IMR-90 (cell line): Measurements from ENCODE around the gene HDHD2. TPM values are rescaled to one million over a fixed set of nuclear protein-coding genes. Genes with fewer than 3 reads are reported as not detected.
A peak's percentile ranks its signal among the peaks of the same experiment; 100 is the strongest.

Source experiments
- ATAC-seq: fragments of 200-7000 bp; cut with Tn5 transposase; 2 replicates; pipeline ENCODE4 v1.9.1; 2020; ENCODE audit warnings: low read depth, mild to moderate bottlenecking, moderate library complexity
- BruUV-seq: library from RNA; stranded (reverse); fragments of 400-500 nt; replicated peaks from 2 replicates; lab custom pipeline; 2021; lab: Mats Ljungman, UMichigan
- CTCF ChIA-PET: fragments of 300-600 bp; formaldehyde crosslinking; extraction: SDS; loops from one replicate; lab custom pipeline; 2021; ENCODE audit warnings: antibody characterized with exemption; lab: Yijun Ruan, JAX
- POLR2A ChIA-PET: fragments of 300-600 bp; sonication (Branson Sonifier 250); formaldehyde crosslinking; loops from one replicate; lab custom pipeline; 2022; ENCODE audit warnings: antibody characterized with exemption; ENCODE audit not compliant: unreplicated experiment; lab: Charles Lee
- DNase-seq: peaks from one replicate; pipeline ENCODE4 v3.0.0; 2013
- H2AFZ ChIP-seq: replicated peaks from 2 replicates; pipeline ENCODE3; 2013; ENCODE audit warnings: low read length, mild to moderate bottlenecking; ENCODE audit not compliant: poor library complexity
- H2AK5ac ChIP-seq: 2 replicates; pipeline ENCODE4 v1.6.1; 2013; ENCODE audit warnings: low read depth, low read length, inconsistent platforms
- H2AK9ac ChIP-seq: replicated peaks from 2 replicates; pipeline ENCODE3; 2013; ENCODE audit warnings: mild to moderate bottlenecking, low read depth, low read length, moderate library complexity; ENCODE audit not compliant: poor library complexity
- H2BK120ac ChIP-seq: 2 replicates; pipeline ENCODE4 v1.6.1; 2013; ENCODE audit warnings: low read depth, low read length, inconsistent platforms
- H2BK15ac ChIP-seq: 3 replicates; pipeline ENCODE4 v1.6.1; 2013; ENCODE audit warnings: low read depth, low read length, inconsistent platforms
- H2BK20ac ChIP-seq: 2 replicates; pipeline ENCODE4 v1.6.1; 2013; ENCODE audit warnings: low read depth, mild to moderate bottlenecking, inconsistent platforms, low read length, moderate library complexity
- H2BK5ac ChIP-seq: 2 replicates; pipeline ENCODE4 v1.6.1; 2013; ENCODE audit warnings: mild to moderate bottlenecking, low read depth, low read length, inconsistent platforms; ENCODE audit not compliant: poor library complexity, severe bottlenecking
- H3K14ac ChIP-seq: replicated peaks from 2 replicates; pipeline ENCODE4 v1.6.1; 2013; ENCODE audit warnings: low read depth, low read length, inconsistent platforms
- H3K18ac ChIP-seq: 2 replicates; pipeline ENCODE4 v1.6.1; 2013; ENCODE audit warnings: low read depth, low read length, control low read depth
- H3K23ac ChIP-seq: 2 replicates; pipeline ENCODE4 v1.6.1; 2013; ENCODE audit warnings: low read depth, low read length, inconsistent platforms
- H3K27ac ChIP-seq: 2 replicates; pipeline ENCODE4 v1.5.1; 2013; ENCODE audit warnings: mild to moderate bottlenecking, control low read depth, low read length; ENCODE audit not compliant: insufficient read depth
- H3K27me3 ChIP-seq: 2 replicates; pipeline ENCODE4 v1.6.1; 2013; ENCODE audit warnings: low read length; ENCODE audit not compliant: control insufficient read depth, insufficient read depth
- H3K36me3 ChIP-seq: 2 replicates; pipeline ENCODE4 v1.6.1; 2013; ENCODE audit warnings: low read length, mixed read lengths; ENCODE audit not compliant: control insufficient read depth, insufficient read depth
- H3K4ac ChIP-seq: 2 replicates; pipeline ENCODE4 v1.6.1; 2013; ENCODE audit warnings: low read depth, low read length, inconsistent platforms
- H3K4me1 ChIP-seq: 2 replicates; pipeline ENCODE4 v1.6.1; 2013; ENCODE audit warnings: low read length, mixed read lengths; ENCODE audit not compliant: control insufficient read depth, insufficient read depth
- H3K4me2 ChIP-seq: 2 replicates; pipeline ENCODE4 v1.6.1; 2013; ENCODE audit warnings: low read depth, mild to moderate bottlenecking, control low read depth, low read length, moderate library complexity
- H3K4me3 ChIP-seq: 2 replicates; pipeline ENCODE4 v1.5.1; 2013; ENCODE audit warnings: low read depth, mild to moderate bottlenecking, control low read depth, low read length, moderate library complexity; ENCODE audit not compliant: insufficient read depth
- H3K56ac ChIP-seq: 2 replicates; pipeline ENCODE4 v1.6.1; 2013; ENCODE audit warnings: low read length, inconsistent platforms; ENCODE audit not compliant: insufficient read depth; ENCODE audit errors: extremely low read depth
- H3K79me1 ChIP-seq, 2 experiments: 2 replicates each; pipeline ENCODE4 v1.6.1; 2013; ENCODE audit warnings: low read length in 2 of 2, inconsistent platforms in 1 of 2, low read depth in 1 of 2
- H3K9ac ChIP-seq: 2 replicates; pipeline ENCODE4 v1.6.1; 2013; ENCODE audit warnings: low read depth, low read length, control low read depth
- H3K9me1 ChIP-seq: 2 replicates; pipeline ENCODE4 v1.6.1; 2013; ENCODE audit warnings: low read length, inconsistent platforms; ENCODE audit not compliant: insufficient read depth
- H3K9me3 ChIP-seq: 2 replicates; pipeline ENCODE4 v1.6.1; 2013; ENCODE audit warnings: low read length; ENCODE audit not compliant: control insufficient read depth, insufficient read depth
- H4K20me1 ChIP-seq: 2 replicates; pipeline ENCODE4 v1.6.1; 2013; ENCODE audit warnings: low read length, inconsistent platforms; ENCODE audit not compliant: insufficient read depth
- H4K5ac ChIP-seq: 2 replicates; pipeline ENCODE4 v1.6.1; 2013; ENCODE audit warnings: mild to moderate bottlenecking, low read depth, low read length, control low read depth
- H4K8ac ChIP-seq, 2 experiments: 2 replicates each; pipeline ENCODE4 v1.6.1; 2013; ENCODE audit warnings: low read depth in 2 of 2, low read length in 2 of 2, control low read depth in 1 of 2, inconsistent platforms in 1 of 2
- H4K91ac ChIP-seq: 2 replicates; pipeline ENCODE4 v1.6.1; 2013; ENCODE audit warnings: low read depth, low read length, inconsistent platforms; ENCODE audit not compliant: insufficient read depth
- BHLHE40 ChIP-seq: fragments of 150-350 bp; IDR thresholded peaks from 2 replicates; pipeline ENCODE4 v1.6.1; 2016; ENCODE audit warnings: mild to moderate bottlenecking, low read depth, low read length
- FOS ChIP-seq: fragments of 150-350 bp; IDR thresholded peaks from 2 replicates; pipeline ENCODE4 v1.6.1; 2016; ENCODE audit warnings: low read depth, low read length
- MAFK ChIP-seq: IDR thresholded peaks from 2 replicates; pipeline ENCODE4 v1.6.1; 2012; ENCODE audit warnings: low read depth, low read length, improper control_type of control experiment
- NFE2L2 ChIP-seq: fragments of 150-350 bp; IDR thresholded peaks from 2 replicates; pipeline ENCODE4 v1.6.1; 2016; ENCODE audit warnings: low read depth, mild to moderate bottlenecking, low read length
- dilution Hi-C: fragments of 300-500 bp; cut with HindIII; formaldehyde crosslinking; loops from one replicate; pipeline ENCODE4 v1.14.3; 2018; ENCODE audit warnings: low sequenced_read_pairs; ENCODE audit not compliant: unreplicated experiment
- in situ Hi-C: fragments of 300-500 bp; cut with MboI; formaldehyde crosslinking; loops from 3 replicates; pipeline ENCODE4 v1.14.3; 2019; ENCODE audit warnings: low sequenced_read_pairs, inconsistent platforms, mixed read lengths
- intact Hi-C: fragments of 100-400 bp; cut with micrococcal nuclease; formaldehyde crosslinking; loops from 2 replicates; pipeline ENCODE4 v1.10.0; 2022
- polyA plus RNA-seq, 3 experiments: library from polyadenylated mRNA; depleted of rRNA; stranded (reverse); fragments of >200 nt; gene quantifications; 2 replicates each; pipeline ENCODE4 v1.2.3, GENCODE V29; 2012; ENCODE audit warnings: low replicate concordance in 1 of 3
- total RNA-seq: library from RNA; depleted of rRNA; stranded (reverse); fragments of >200 nt; gene quantifications from 2 replicates; pipeline ENCODE4 v1.2.3, GENCODE V29; 2012

Gene HDHD2
- total and polyA plus RNA-seq, 2 of the 4 experiments (the other 2 are of a cell fraction): 7.2 to 18.6 TPM

- Histone ChIP-seq H3K27me3 (no peaks in the 10 kb centered on the region), H4K20me1 (no peaks in the 10 kb centered on the region), H3K27ac (no peak overlapping the region), H3K14ac (no peak overlapping the region), H2AK5ac (no peak overlapping the region), H3K9me3 (no peaks in the 10 kb centered on the region), H2AFZ (no peak overlapping the region), H3K79me1 (peaks cover 13 to 40% of the 10 kb centered on the region in 2 experiments), H3K9me1 (peaks cover 9% of the 10 kb centered on the region), H4K5ac (no peak overlapping the region), H2BK20ac (no peak overlapping the region), H2BK5ac (peak overlapping the region; percentile 90), H3K56ac (no peak overlapping the region; the same call in 1 of the 2 replicates), H3K23ac (peak overlapping the region; percentile 99; the same call in 1 of the 2 replicates), H3K18ac (no peak overlapping the region), H3K4me3 (no peak overlapping the region), H3K4me2 (peak overlapping the region; percentile 91; the same call in 1 of the 2 replicates), H3K9ac (0 out of 2 replicates have a peak overlapping the region, but pooled peaks have one; percentile 98), H2BK120ac (no peak overlapping the region), H4K91ac (no peak overlapping the region), H3K4ac (peak overlapping the region; percentile 94), H3K36me3 (peaks cover 4% of the 10 kb centered on the region), H2AK9ac (no peak overlapping the region), H2BK15ac (no peak overlapping the region), H4K8ac (peak overlapping the region; percentile 95 to 99), H3K4me1 (peaks cover 5% of the 10 kb centered on the region)
- TF ChIP-seq MAFK: no peak
- no peak for TF ChIP-seq BHLHE40
- TF ChIP-seq FOS: no peak
- TF ChIP-seq NFE2L2: no peak
- no peak for ATAC-seq
- CTCF ChIA-PET: no interaction called here
- dilution Hi-C loops: no loop called here
- in situ Hi-C loops: no loop called here
- no peak for DNase-seq
- intact Hi-C loops: no loop called here
- POLR2A ChIA-PET: no interaction called here
- no TSS peak for BruUV-seq
Observed at GRCh38 chr18:47151439-47151838, 1.1 kb upstream of the HDHD2 start.
